ENCODE measurements around the gene THAP4.
A peak's percentile ranks its signal among the peaks of the same experiment; 100 is the strongest.

THAP4 gene

GRCh38 chr2:241637795-241638660 is 1.1 kb upstream of the THAP4 start:
- no peak for DNase-seq

GRCh38 chr2:241636182-241637017 is 558 bp downstream of the THAP4 start:
- DNase-seq, result peak; percentile 60

- no peak for DNase-seq
Measured at GRCh38 chr2:241635756-241636155, 1.2 kb downstream of the THAP4 start.

- no peak for DNase-seq
Measured at GRCh38 chr2:241633561-241633960, 3.4 kb downstream of the THAP4 start.

- DNase-seq, result no peak
Measured at GRCh38 chr2:241632478-241633325, 4.3 kb downstream of the THAP4 start.

GRCh38 chr2:241629762-241630435 is 7.1 kb downstream of the THAP4 start:
- DNase-seq, result no peak

GRCh38 chr2:241627675-241628074 is 9.3 kb downstream of the THAP4 start:
- no peak for DNase-seq

GRCh38 chr2:241620419-241620769 is 16.6 kb downstream of the THAP4 start:
- DNase-seq, result no peak

GRCh38 chr2:241619597-241620418 is 17.1 kb downstream of the THAP4 start:
- DNase-seq, result no peak

GRCh38 chr2:241618829-241619228 is 18.1 kb downstream of the THAP4 start:
- no peak for DNase-seq

GRCh38 chr2:241618296-241618805 is 18.6 kb downstream of the THAP4 start:
- DNase-seq, result no peak

- no peak for DNase-seq
Measured at GRCh38 chr2:241617431-241618154, 19.4 kb downstream of the THAP4 start.

- no peak for DNase-seq
Measured at GRCh38 chr2:241616168-241617125, 20.5 kb downstream of the THAP4 start.

- DNase-seq, result no peak
Measured at GRCh38 chr2:241615522-241616052, 21.4 kb downstream of the THAP4 start.

GRCh38 chr2:241615041-241615440 is 21.9 kb downstream of the THAP4 start:
- no peak for DNase-seq

GRCh38 chr2:241613017-241613780 is 23.8 kb downstream of the THAP4 start:
- no peak for DNase-seq

- no peak for DNase-seq
Measured at GRCh38 chr2:241612156-241613016, 24.6 kb downstream of the THAP4 start.
